ENCODE results near the gene DDX24.

Gene DDX24

DNA sequence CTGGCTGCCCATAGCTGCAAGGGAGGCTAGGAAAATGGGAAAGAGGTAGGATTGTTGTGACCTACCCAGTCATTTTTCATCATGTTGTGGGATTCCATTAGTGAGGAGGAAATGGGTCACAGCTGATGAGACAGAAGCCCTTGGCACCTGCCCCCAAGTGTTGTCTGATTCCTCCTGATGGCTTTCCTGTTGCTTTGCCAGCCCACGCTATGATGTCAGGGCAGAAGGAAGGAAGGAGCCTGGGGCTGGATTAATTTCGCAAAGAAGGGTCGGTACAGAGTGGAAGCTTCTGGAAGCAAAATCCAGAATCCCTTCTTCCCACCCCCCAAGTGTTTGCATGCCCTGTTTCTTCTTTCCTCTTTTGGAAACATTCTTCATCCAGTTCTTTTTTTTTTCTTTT lies 46.1 kb downstream of the DDX24 start:
- TF ChIP-seq, protein P1, sequence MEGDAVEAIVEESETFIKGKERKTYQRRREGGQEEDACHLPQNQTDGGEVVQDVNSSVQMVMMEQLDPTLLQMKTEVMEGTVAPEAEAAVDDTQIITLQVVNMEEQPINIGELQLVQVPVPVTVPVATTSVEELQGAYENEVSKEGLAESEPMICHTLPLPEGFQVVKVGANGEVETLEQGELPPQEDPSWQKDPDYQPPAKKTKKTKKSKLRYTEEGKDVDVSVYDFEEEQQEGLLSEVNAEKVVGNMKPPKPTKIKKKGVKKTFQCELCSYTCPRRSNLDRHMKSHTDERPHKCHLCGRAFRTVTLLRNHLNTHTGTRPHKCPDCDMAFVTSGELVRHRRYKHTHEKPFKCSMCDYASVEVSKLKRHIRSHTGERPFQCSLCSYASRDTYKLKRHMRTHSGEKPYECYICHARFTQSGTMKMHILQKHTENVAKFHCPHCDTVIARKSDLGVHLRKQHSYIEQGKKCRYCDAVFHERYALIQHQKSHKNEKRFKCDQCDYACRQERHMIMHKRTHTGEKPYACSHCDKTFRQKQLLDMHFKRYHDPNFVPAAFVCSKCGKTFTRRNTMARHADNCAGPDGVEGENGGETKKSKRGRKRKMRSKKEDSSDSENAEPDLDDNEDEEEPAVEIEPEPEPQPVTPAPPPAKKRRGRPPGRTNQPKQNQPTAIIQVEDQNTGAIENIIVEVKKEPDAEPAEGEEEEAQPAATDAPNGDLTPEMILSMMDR (IDR thresholded peaks at IDR 0.05; ENCODE audit: insufficient read depth, low read depth, low read length, missing control alignments), result no peak
- no peak for DNase-seq (ENCODE audit: low read depth)
- H3K4me3 ChIP-seq (ENCODE audit: low read depth, low read length), result no peak overlapping the region

GRCh38 chr14:94031883-94032279 lies 49.1 kb downstream of the DDX24 start:
- H3K4me3 ChIP-seq (ENCODE audit: low read depth, low read length), result no peak overlapping the region
- no peak for DNase-seq (ENCODE audit: low read depth)
- TF ChIP-seq, protein P1 (IDR thresholded peaks at IDR 0.05; ENCODE audit: insufficient read depth, low read depth, low read length, missing control alignments), result no peak

GRCh38 chr14:94031161-94031882 lies 49.7 kb downstream of the DDX24 start:
- TF ChIP-seq, protein P1 (IDR thresholded peaks at IDR 0.05; ENCODE audit: insufficient read depth, low read depth, low read length, missing control alignments), result no peak
- H3K4me3 ChIP-seq (ENCODE audit: low read depth, low read length), result no peak overlapping the region
- DNase-seq (ENCODE audit: low read depth), result no peak

DNA sequence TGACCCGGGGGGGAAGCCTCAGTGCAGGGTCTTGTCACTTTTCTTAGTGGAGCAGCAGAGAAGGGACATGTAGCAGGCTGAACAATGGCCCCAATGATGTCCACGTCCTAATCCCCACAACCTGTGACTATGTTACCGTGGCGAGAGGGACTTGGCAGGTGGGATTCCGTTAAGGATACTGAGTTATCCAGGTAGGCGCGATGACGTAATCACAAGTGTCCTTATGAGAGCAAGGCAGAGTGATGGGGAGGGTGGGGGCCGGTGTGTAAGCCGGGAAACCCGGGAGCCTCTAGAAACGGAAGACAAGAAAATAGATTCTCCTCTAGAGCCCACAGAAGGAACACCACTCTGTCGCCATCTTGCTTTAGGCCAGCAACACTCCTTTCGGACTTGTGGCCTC lies 50.4 kb downstream of the DDX24 start:
- TF ChIP-seq, protein P1 (IDR thresholded peaks at IDR 0.05; ENCODE audit: insufficient read depth, low read depth, low read length, missing control alignments), result no peak
- DNase-seq (ENCODE audit: low read depth), result no peak
- H3K4me3 ChIP-seq (ENCODE audit: low read depth, low read length), result no peak overlapping the region

GRCh38 chr14:94029671-94030203 lies 51.3 kb downstream of the DDX24 start:
- DNase-seq (ENCODE audit: low read depth), result no peak
- H3K4me3 ChIP-seq (ENCODE audit: low read depth, low read length), result no peak overlapping the region
- TF ChIP-seq, protein P1 (IDR thresholded peaks at IDR 0.05; ENCODE audit: insufficient read depth, low read depth, low read length, missing control alignments), result no peak

- DNase-seq (ENCODE audit: low read depth), result no peak
- H3K4me3 ChIP-seq (ENCODE audit: low read depth, low read length), result no peak overlapping the region
- TF ChIP-seq, protein P1 (IDR thresholded peaks at IDR 0.05; ENCODE audit: insufficient read depth, low read depth, low read length, missing control alignments), result no peak
These were observed 51.7 kb downstream of the DDX24 start for GRCh38 chr14:94029265-94029664.

GRCh38 chr14:94028450-94028826 lies 52.6 kb downstream of the DDX24 start:
- TF ChIP-seq, protein P1 (IDR thresholded peaks at IDR 0.05; ENCODE audit: insufficient read depth, low read depth, low read length, missing control alignments), result peak; percentile 6
- DNase-seq (ENCODE audit: low read depth), result peak; percentile 71
- no peak overlapping the region for H3K4me3 ChIP-seq (ENCODE audit: low read depth, low read length)

Data from GM12865 (cell line).